Hematopoietic multipotent progenitor cell (in vitro differentiated cells): ENCODE data around the gene TMPRSS9. TPM values are rescaled to one million over a fixed set of nuclear protein-coding genes. Genes with fewer than 3 reads are reported as not detected.

Source experiments
- total RNA-seq: library from RNA; depleted of rRNA; stranded (reverse); fragments of >200 nt; gene quantifications from one replicate; pipeline ENCODE4 v1.2.3, GENCODE V29; 2012

TMPRSS9 gene
- total RNA-seq, 1 donor: 8.3 TPM

Other genes with a start within 250 kb of the TMPRSS9 start
- gene AP3D1, start 208.7 kb upstream of the TMPRSS9 start, total RNA-seq: 137 TPM
- 14.8 TPM for gene DOT1L, start 196.3 kb upstream of the TMPRSS9 start, total RNA-seq
- 59.0 TPM for gene PLEKHJ1, start 123.9 kb upstream of the TMPRSS9 start, total RNA-seq
- gene SF3A2, start 123.4 kb upstream of the TMPRSS9 start, total RNA-seq: 101 TPM
- 2.2 TPM for gene AMH, start 110.9 kb upstream of the TMPRSS9 start, total RNA-seq
- 0.54 TPM for gene JSRP1, start 103.8 kb upstream of the TMPRSS9 start, total RNA-seq
- gene PEAK3, start 78.1 kb upstream of the TMPRSS9 start, total RNA-seq: under 0.01 TPM
- 2.7 TPM for gene LINGO3, start 52.1 kb upstream of the TMPRSS9 start, total RNA-seq
- 586 TPM for gene LSM7, start 31.7 kb upstream of the TMPRSS9 start, total RNA-seq
- 267 TPM for gene SPPL2B, start 31.6 kb upstream of the TMPRSS9 start, total RNA-seq
- 76.7 TPM for gene TIMM13, start 67.3 kb downstream of the TMPRSS9 start, total RNA-seq
- gene LMNB2, start 96.7 kb downstream of the TMPRSS9 start, total RNA-seq: 80.0 TPM
- gene GADD45B, start 115.9 kb downstream of the TMPRSS9 start, total RNA-seq: 110 TPM